ENCODE results near the gene UQCRHL.

The UQCRHL gene

DNA sequence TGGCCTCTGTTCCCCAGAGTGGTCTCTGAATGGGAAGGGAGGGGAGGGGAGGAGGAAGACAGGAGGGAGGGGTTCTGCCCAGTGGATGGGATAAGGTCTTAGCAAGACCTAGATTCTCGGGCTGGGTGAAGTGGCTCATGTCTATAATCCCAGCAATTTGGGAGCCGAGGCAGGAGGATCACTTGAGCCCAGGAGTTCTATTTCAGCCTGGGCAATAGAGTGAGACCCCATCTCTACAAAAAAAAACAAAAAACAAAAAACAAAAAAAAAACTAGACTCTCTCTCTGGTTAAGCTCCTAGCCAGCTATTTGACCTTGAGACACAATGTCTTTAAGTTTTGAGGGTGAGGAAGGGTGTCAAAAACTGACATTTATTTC lies 11.4 kb downstream of the UQCRHL start:
- DNase-seq: no peak

DNA sequence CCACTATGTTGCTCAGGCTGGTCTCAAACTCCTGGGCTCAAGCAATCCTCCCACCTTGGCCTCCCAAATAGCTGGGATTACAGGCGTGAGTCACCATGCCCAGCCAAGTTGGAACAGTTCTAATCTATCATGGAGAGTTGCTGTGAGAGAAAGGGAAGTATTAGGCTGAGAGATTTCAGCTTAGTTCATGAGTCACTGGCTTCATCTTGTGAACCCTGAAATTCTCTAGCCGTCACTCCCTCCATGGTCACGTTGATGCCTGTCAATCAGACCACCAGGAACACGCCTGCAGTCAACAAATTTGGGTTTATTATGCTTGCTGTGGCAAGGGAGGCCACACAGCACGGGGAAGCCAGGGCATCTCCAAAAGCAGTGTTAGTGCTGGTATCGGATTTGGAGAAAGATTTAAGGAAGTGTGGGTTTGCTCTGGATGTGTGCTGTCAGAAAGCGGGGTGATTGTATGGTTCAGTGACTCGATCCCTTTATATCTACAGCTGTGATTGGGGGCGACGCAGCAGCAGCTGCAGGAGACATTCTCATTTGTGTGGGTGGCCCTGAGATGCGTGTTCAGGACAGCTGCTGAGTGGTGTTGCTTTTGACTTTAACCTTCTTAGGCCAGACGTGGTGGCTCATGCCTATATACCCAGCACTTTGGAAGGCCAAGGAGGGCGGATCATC lies 18.7 kb downstream of the UQCRHL start:
- DNase-seq: peak; percentile 63

DNA sequence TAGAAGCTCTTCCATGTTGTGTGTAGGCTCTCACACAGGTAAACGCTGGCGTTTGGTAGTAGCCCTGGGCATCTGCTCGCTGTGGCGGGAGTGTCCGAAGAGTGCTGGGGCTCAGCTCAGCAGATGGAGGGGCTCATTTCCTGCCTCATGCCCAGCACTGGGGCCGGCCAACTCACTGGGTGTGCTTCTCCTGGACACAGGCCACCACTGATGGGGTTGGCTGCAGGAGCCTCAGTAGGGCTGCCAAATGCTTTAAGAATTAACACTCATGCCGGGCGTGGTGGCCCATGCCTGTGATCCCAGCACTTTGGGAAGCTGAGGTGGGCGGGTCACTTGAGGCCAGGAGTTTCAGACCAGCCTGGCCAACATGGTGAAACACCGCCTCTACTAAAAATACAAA lies 20.9 kb downstream of the UQCRHL start:
- peak; percentile 23 for DNase-seq

DNA sequence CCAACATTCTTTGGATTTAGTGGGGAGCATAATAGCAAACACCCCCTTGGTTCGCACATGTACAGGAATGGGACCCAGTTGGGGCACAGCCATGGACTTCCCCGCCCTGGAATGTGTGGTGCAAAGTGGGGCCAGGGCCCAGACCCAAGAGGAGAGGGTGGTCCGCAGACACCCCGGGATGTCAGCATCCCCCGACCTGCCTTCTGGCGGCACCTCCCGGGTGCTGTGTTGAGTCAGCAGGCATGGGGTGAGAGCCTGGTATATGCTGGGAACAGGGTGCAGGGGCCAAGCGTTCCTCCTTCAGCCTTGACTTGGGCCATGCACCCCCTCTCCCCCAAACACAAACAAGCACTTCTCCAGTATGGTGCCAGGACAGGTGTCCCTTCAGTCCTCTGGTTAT lies 21.8 kb downstream of the UQCRHL start:
- DNase-seq: no peak

DNA sequence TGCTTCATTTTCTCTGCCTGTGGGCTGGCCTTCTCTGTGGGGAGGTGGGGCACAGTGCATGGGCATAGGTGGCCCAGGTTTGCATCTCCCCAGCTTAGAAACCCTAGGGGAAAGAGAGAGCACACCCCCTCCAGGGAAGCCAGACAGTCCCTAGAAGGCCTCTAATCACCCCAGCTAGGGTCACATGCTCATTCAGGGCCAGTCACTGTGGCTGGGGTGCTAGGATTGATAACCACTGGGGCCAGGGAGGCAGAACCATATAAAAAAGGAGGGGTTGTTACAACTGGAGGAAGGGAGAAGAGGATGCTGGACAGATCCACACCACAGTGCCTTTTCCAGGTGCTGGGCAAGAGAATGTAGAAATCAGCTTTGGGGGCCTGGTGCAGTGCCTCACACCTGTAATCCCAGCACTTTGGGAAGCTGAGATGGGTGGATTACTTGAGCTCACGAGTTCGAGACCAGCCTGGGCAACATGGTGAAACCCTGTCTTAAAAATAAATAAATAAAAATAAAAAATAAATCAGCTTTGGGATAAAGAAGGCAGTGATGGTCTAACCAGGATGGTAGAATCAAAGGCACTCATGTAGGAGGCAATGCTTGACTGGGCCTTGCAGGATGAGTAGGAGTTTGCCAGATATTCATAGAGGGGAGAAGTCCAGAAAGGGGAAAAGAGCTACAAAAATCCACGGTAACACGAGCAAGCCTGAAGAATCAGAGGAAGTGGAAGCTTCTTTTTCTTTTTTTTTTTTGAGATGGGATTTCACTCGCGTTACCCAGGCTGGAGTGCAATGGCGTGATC lies 29.3 kb downstream of the UQCRHL start:
- no peak for DNase-seq

DNA sequence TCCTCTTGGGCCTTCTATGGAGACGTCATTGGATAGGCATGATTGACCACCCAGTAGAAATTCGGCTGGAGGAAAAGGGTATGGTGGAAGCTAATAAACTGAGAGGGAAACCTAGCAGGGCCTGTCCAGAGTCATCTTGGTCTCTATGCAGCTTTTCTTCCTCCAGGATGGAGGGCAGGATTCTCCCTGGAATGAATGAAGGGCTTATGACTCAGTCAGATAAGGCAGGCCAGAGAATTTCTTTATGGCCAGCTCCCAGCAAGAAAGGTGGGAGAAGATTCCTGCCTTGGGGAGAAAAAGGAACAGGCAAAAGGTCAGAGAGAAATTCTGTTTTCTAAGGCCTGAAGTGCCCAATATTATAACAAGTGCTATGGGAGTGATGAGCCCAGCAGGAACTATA lies 31.7 kb downstream of the UQCRHL start:
- no peak for DNase-seq

DNA sequence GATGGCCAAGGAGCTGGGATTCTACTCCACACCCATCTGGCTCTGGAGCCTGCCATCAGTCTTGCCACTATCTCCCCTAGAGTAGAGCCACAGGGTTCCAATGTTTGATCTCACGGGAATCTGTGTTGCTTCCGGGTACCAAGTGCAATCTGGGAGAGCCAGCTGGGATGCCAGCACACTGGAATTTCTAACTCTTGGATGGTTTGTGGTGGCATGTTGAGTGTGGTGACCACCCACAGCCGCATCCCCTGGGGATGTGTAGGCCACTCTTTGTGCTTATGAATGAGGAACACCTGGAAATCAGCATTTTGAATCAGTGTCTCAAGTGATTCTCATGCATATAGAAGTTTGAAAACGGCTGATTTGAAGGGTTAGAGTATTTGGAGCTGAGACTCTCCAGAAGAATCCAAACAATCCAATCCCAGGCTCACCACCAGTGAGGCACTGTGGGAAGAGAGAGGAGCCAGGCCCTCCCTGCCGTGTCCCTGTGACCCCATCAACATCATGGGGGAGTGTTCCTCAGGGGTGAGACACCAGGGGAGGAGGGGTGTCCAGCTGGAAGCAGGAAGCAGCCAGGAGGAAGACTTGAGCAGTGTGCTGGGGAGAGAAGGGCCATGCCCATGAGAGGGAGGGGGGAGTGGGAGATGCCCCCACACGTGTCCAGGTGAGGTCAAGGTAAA lies 35.5 kb downstream of the UQCRHL start:
- no peak for DNase-seq

DNA sequence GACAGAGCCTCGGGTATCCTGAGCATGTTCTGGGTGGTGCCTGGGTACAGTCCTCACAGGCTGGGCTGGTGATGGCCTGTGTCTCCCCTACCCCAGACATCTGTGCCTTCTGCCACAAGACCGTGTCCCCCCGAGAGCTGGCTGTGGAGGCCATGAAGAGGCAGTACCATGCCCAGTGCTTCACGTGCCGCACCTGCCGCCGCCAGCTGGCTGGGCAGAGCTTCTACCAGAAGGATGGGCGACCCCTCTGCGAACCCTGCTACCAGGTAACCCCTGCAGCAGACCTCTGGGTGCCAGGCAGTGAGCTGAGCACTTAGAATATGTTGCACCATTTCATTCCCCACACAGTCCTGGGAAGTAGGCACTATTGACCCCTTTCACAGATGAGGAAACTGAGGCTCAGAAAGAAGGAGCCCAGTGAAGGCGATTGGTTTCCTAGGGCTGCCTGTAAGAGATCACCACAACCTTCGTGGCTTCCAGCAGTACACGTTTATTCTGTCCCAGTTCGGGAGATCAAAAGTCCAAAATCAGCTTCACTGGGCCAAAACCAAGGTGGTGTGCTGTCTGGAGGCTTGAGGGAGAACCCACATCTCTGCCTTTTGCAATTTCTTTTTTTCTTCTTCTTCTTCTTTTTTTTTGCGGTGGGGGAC lies 37.0 kb downstream of the UQCRHL start:
- no peak for DNase-seq

DNA sequence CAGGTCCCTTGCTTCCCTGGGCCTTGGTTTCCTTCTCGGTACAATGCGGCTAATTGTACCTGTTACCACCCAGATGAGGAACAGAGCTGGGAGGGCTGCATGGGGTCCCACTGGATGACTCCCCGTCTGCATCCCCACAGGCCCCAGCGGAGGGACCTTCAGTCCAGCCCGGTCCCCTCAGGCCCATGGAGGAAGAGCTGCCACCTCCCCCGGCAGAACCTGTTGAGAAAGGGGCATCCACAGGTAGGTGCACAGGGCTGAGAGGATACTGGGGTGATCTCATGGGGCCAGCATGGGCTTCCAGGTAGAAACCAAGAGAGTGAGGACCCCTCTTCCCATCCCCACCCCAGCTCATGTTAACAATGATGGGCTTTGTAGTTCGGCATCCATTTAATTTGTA lies 39.1 kb downstream of the UQCRHL start:
- DNase-seq: no peak

DNA sequence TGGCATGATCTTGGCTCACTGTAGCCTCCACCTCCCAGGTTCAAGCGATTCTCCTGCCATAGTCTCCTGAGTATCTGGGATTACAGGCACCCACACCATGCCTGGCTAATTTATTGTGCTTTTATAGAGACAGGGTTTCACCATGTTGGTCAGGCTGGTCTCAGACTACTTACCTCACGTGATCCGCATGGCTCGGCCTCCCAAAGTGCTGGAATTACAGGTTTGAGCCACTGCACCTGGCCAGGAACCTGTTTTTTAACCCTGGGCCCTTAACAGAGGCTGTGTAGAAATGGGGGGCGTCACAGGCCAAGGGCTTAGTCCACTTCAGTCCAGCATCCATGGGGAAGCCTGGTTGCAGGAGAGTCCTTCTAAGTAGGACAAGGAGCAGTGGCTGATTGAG lies 39.5 kb downstream of the UQCRHL start:
- DNase-seq: no peak

DNA sequence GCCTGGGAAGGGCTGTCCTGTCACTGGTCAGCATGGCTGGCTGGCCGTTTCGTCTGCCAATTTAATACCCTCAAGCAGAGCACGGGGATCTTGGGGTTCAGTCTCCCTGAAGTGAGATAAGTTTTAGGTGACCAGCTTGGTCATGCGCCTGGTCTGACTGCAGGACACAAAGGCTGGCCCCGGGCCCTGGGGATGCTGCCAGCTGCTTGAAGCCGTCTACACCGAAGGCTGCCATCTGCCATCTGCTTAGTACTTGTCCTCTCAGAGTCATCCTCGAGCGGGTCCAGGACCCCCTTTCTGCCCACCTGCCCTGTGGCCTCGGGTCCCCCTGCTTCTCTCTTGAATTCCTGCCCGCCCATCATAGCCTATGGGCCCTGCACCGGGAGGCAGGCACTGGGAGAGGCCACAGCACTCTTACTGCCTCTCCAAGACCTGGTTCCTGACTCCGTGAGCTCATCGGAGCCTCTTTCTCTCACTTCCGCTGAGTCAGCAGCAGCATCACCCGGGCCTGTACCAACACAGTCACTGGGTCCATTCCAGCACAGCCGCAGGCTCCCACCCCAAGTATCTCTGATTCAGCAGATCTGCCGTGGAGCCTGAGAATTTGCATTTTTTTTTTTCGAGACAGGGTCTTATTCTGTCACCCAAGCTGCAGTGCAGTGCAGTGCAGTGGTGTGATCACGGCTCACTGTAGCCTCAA lies 41.8 kb downstream of the UQCRHL start:
- peak; percentile 48 for DNase-seq

DNA sequence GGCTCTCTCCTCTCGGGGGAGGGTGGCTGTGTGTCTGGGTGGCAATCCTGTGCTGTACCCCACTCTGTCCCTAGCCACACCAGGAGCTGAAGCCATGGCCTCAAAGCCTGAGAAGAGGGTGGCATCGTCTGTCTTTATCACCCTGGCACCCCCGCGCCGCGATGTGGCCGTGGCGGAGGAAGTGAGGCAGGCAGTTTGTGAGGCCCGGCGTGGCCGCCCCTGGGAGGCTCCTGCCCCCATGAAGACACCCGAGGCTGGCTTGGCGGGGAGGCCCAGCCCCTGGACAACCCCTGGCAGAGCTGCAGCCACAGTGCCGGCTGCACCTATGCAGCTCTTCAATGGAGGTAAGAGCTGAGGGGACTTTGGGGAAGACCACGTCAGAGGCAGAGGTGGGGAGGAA lies 42.6 kb downstream of the UQCRHL start:
- DNase-seq: no peak

DNA sequence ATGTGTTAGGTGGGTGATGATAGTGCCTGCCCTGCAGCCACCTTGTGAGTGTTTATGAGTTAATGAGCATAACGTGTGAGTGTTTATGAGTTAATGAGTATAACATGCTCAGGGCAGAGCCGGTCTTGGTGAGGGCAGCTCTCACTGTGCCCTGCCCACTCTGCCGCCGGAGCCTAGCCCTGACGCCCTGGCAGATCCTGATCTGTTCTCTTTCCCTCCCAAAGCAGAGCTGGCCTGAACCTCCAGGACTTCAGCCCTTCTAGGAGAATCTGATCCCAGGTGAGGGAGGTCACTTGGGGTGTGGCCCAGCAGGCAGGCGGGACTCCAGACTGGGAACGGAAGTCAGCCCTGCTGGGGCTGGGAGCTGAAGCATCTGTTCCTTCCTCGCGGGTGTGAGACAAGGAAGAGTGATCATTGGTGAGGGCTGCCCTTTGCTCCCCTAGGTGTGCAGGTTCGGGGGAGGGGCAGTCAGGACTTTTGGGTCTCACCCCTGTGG lies 43.1 kb downstream of the UQCRHL start:
- DNase-seq: no peak

DNA sequence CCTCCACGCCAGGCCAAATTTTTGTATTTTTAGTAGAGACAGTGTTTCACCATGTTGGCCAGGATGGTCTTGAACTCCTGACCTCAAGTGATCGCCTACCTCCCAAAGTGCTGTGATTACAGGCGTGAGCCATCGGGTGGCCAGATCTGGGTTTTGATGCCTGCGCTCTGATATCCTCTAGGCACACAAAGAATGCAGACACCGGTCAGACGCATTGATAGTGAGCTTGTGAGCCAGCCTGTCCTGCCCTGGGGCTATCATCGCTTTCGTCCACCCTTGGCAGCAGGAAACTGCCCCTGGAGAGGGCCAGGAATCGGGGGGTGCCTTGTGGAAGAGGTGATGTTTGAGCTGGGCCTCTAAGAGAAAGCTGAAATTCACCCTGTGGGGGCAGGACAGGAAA lies 44.9 kb downstream of the UQCRHL start:
- DNase-seq: no peak

DNA sequence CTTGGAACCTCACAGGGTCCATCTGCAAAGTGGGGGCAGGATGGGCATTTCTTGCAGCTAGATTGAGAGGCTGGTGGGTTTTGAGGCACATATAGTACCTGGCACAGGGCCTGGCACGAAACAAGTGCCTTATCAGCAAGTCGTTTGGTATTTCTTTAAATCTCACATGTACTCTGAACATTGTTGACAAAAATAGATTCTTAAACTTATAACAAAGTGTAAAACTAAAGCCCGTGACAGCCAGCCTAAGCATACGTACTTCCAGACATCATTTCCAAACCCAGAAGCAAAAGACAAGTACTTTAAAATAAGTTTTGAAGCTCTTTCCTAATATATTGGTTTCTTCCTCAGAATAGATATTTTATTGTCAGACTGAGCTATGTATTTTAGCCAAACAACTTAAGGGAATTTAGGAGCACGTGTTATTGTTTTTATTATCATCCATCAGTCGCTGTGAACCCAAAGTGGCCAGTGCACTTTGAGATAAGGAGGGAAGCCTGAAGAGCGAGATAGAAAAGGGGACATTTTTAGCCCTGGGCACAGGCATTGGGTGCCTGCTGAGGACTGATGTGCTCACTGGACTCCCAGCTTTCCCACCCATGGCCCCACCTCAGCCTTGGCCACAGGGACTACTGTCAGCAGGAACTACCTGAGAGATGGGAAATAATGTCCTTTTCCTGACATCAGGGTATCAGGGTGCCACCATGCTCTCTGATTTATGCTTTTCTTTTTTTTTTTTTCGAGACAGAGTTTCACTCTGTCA lies 45.9 kb downstream of the UQCRHL start:
- no peak for DNase-seq

DNA sequence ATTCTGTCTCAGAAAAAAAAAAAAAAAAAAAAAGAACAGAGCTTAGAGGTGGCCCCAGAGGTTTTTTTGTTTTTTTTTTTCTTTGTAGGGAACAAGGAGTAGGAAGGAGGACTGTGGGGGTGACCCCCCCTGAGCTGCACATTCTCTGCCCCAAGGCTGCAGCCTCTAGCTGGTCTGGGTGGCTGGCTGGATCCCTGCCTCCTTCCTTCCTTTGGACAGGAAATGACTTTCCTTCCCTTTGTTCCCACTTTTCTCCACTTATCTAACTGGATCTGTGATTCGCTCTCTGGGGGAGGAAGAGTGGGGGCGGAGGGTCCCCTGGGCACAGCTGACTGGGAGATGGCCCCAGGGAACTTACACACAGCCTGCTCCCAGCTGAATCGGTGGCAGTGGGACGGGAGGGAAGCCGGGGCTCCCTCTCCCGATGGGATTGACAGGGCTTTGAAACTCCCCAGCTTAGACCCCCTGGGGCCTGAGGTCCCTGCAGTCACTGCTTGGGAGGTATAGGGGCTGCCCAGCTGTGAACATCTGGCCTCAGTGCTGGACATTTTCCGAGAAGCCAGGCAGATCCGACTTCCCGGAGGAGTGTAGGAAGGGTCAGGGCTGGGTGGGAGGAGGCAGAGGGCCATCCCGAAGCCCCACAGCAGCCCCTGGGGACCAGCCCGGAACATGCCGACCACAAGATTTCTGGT lies 46.8 kb downstream of the UQCRHL start:
- DNase-seq: peak; percentile 82

DNA sequence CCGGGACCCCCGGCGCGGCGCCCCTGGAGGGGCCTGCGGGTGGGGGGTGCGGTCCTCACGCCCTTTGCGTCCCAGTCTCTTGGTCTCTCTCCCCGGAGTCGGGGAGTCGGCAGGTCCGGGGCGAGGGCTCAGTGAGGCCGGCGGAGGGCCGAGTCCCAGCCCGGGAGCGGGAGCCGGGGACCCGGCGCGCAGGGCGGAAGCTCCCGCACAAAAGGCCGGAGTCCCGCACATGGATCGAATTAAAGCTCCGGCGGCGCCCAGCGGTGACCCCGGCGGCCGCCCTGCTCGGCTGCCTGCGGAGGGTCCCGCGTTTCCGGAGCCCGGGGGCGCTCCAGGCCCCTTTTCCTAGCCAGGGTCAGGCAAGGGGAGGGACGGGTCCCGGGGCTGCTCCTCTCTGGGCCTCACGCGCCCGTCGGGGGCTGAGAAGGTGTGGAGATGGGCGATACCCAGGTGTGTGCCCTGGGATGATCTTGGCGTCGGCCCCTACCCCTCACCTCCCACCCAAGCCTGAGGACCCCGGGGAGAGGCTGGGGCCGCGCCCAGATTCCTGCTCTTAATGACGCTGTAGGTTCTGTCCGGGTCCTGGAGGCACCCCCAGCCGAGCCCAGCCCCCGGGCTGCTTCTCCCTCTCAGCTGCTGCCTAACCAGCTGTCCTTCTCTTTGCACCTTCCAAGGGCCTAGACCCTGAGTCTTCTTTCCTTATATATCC lies 48.3 kb downstream of the UQCRHL start:
- DNase-seq: peak; percentile 28

DNA sequence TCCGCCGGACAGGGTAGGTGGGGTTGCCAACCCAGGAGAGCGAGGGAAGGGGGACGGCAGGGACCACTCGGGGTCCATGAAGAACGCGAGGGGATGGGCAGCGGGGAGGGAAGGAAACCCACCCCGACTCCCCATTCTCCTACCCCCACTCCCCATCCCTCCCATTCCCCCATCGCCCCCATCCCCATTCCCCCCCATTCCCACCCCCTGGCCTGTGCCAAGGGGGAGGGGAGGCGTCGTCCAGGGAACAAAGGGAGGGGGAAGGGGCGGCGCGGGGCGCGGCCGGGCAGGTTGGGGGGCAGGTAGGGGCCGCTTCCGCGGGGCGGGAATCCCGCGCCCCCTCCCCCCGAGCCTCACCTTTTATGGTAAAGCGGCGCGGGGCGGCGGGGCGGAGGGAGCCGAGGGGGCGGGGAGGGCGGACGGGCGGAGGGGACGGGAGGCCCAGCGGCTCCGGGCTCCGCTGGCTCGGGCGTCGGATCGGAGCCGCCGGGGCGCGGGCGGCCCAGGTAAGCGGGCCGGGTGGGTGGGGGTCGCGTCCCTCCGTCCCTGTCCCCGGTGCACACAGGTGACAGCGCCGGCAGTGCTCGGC lies 49.0 kb downstream of the UQCRHL start, which contains the start of gene FBLIM1:
Gene FBLIM1, plus strand, starts transcription at position 453 of the 589 bp plus-strand sequence. CDS start 6,189 bp downstream, outside the sequence.
- DNase-seq: peak; percentile 48

DNA sequence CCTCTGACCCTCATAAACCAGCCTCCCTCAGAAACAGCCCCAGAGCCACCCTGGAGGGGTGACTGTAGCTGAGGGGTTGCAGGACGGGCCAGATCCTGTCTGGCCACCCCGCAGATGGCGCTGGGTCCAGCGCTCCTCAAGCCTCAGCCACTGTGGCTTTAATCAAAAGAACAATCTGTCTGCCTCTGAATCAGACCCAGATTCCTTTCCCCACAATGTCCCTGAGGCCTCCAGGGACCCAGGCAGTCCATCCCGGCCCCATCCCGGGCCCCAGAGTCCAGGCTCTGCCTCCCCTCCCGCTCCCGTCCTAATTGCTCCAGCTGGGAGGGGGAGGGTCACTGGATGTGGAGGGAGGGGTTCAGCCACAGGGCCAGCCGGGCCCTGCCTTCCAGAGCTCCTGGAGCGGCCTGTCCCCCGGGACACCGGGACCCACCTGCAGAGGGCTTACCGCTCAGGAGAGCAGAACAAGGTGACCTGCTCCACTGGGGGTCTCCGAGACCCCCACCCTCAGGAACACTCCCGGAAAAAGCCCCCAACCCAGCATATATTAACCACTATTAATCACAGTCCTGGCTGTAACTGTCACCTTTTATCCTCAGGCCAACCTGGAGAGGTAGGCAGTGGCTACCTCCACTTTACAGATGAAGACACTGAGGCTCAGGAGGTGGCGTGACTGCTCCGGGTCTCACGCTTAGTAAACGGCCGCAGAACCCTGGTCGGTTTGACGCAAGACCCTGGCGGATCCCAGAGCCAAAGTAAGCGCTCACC lies 49.7 kb downstream of the UQCRHL start:
- DNase-seq: peak; percentile 59
